GDM1 (cell line): ENCODE results near the gene FXR1.
"Not testable (repeated sequence)": the region's sequence is repeated elsewhere in the genome, so short reads cannot be mapped to it uniquely, and the experiment has no call there.

Experiments used
- DNase-seq: peaks from one replicate; lab custom pipeline; 2025; lab: John Stamatoyannopoulos, UW

Gene FXR1

GRCh38 chr3:180912304-180913296 lies at the start of gene FXR1:
Gene FXR1, plus strand, starts transcription at chr3:180912670. Its CDS starts 16 bp downstream, at chr3:180912686.
- DNase-seq: peak; percentile 81

GRCh38 chr3:180870008-180870699 lies 42.3 kb upstream of the FXR1 start:
- no peak for DNase-seq

GRCh38 chr3:180871901-180872300 lies 40.6 kb upstream of the FXR1 start:
- DNase-seq: no peak

GRCh38 chr3:180872430-180872829 lies 40.0 kb upstream of the FXR1 start:
- not testable (repeated sequence) for DNase-seq

GRCh38 chr3:180875124-180875698 lies 37.3 kb upstream of the FXR1 start:
- DNase-seq: no peak

- no peak for DNase-seq
Measured at GRCh38 chr3:180881065-180881801, 31.2 kb upstream of the FXR1 start.

GRCh38 chr3:180882115-180882514 lies 30.4 kb upstream of the FXR1 start:
- DNase-seq: no peak

GRCh38 chr3:180888992-180889560 lies 23.4 kb upstream of the FXR1 start:
- no peak for DNase-seq

GRCh38 chr3:180898572-180898971 lies 13.9 kb upstream of the FXR1 start:
- DNase-seq: no peak

- DNase-seq: no peak
Measured at GRCh38 chr3:180909369-180910127, 2.9 kb upstream of the FXR1 start.

- DNase-seq: no peak
Measured at GRCh38 chr3:180910823-180911222, 1.6 kb upstream of the FXR1 start.

- DNase-seq: no peak
Measured at GRCh38 chr3:180911876-180912303, 580 bp upstream of the FXR1 start.

- DNase-seq: no peak
Measured at GRCh38 chr3:180913581-180914404, 1.3 kb downstream of the FXR1 start.

- DNase-seq: no peak
Measured at GRCh38 chr3:180918542-180918941, 6.1 kb downstream of the FXR1 start.

- no peak for DNase-seq
Measured at GRCh38 chr3:180922242-180922641, 9.8 kb downstream of the FXR1 start.

- DNase-seq: no peak
Measured at GRCh38 chr3:180923561-180923960, 11.1 kb downstream of the FXR1 start.

GRCh38 chr3:180926526-180926925 lies 14.1 kb downstream of the FXR1 start:
- no peak for DNase-seq

- DNase-seq: no peak
Measured at GRCh38 chr3:180929376-180929775, 16.9 kb downstream of the FXR1 start.

- no peak for DNase-seq
Measured at GRCh38 chr3:180930526-180930925, 18.1 kb downstream of the FXR1 start.

GRCh38 chr3:180932819-180933218 lies 20.3 kb downstream of the FXR1 start:
- DNase-seq: no peak
